Calu3 (cell line): ENCODE data around the gene ZBTB2. TPM values are rescaled to one million over a fixed set of nuclear protein-coding genes. Genes with fewer than 3 reads are reported as not detected.
"Not testable (repeated sequence)": the region's sequence is repeated elsewhere in the genome, so short reads cannot be mapped to it uniquely, and the experiment has no call there.

Experiments
- BruUV-seq: library from RNA; stranded (reverse); fragments of 400-500 nt; replicated peaks from 2 replicates; lab custom pipeline; 2021; lab: Mats Ljungman, UMichigan
- CTCF ChIA-PET: fragments of 300-600 bp; sonication (Branson Sonifier 250); formaldehyde crosslinking; loops from one replicate; lab custom pipeline; 2022; ENCODE audit warnings: antibody characterized with exemption; lab: Charles Lee
- DNase-seq: peaks from one replicate; pipeline ENCODE4 v3.0.0; 2022
- H3K27ac Mint-ChIP-seq: one replicate; pipeline ENCODE4 v1.8.0; 2022; ENCODE audit warnings: mixed read lengths; ENCODE audit not compliant: unreplicated experiment
- H3K27me3 Mint-ChIP-seq: one replicate; pipeline ENCODE4 v1.8.0; 2022; ENCODE audit warnings: mixed read lengths; ENCODE audit not compliant: unreplicated experiment
- H3K36me3 Mint-ChIP-seq: one replicate; pipeline ENCODE4 v1.8.0; 2022; ENCODE audit warnings: mild to moderate bottlenecking, moderate library complexity, mixed read lengths; ENCODE audit not compliant: insufficient read depth, unreplicated experiment
- H3K4me1 Mint-ChIP-seq: one replicate; pipeline ENCODE4 v1.8.0; 2022; ENCODE audit warnings: mild to moderate bottlenecking, low read depth, mixed read lengths; ENCODE audit not compliant: unreplicated experiment
- H3K4me3 Mint-ChIP-seq: one replicate; pipeline ENCODE4 v1.8.0; 2022; ENCODE audit warnings: mild to moderate bottlenecking, low read depth, moderate library complexity, mixed read lengths; ENCODE audit not compliant: unreplicated experiment
- H3K9me3 Mint-ChIP-seq: one replicate; pipeline ENCODE4 v1.8.0; 2022; ENCODE audit warnings: low read depth, mixed read lengths; ENCODE audit not compliant: unreplicated experiment
- intact Hi-C: fragments of 100-400 bp; cut with micrococcal nuclease; formaldehyde crosslinking; loops from one replicate; pipeline ENCODE4 v1.10.0; 2022; ENCODE audit not compliant: unreplicated experiment
- total RNA-seq: library from RNA; stranded (reverse); gene quantifications from 2 replicates; pipeline ENCODE4 v1.2.3, GENCODE V29; 2022
- TF ChIP-seq, protein P1 (sequence below): fragments of 200-600 bp; IDR thresholded peaks from one replicate; pipeline ENCODE4 v1.8.0; 2022; ENCODE audit warnings: antibody characterized with exemption; ENCODE audit not compliant: unreplicated experiment

The ZBTB2 gene
- total RNA-seq, 1 experiment from 2014 or later: 15.7 TPM

DNA sequence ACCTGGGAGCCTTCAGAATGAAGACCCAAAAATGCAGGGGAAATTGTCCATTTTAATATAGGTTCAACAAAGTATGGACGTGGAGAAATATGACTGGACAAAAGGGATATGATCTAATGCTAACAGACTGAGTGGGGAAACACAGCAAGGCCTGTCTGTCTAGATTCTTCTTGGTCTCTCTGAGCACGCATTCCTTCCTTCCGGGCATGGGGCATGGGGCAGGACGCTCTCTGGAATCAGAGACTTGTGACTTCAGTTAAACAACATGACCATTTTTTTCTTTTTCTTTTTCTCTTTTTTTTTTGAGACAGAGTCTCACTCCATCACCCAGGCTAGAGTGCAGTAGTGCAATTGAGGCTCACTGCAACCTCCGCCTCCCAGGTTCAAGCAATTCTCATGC, 31.9 kb downstream of the ZBTB2 start:
- intact Hi-C loops: no loop called here
- CTCF ChIA-PET: no interaction called here

DNA sequence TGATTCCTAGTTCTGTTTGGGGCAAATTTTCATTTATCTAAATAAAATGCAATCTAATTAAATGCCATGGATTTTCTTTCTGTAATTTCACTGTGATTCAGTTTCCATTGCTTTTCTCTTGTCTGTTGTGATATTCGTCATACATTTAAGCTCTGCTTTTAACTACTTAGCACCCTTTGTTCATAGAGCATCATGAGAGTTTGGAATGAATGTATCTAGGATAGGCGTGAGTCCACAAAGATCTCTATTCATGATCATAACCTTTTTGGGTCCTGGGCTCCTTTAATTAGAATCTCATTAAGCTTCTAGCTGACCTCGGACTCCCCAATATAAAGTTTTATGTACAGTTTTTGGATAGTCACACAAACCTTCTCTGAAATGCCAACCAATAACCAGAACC, 32.9 kb downstream of the ZBTB2 start:
- Mint-ChIP-seq H3K9me3 (no peaks in the 10 kb centered on the region), H3K36me3 (peaks cover 13% of the 10 kb centered on the region), H3K4me1 (no peaks in the 10 kb centered on the region), H3K4me3 (no peak overlapping the region), H3K27ac (no peak overlapping the region), H3K27me3 (no peaks in the 10 kb centered on the region)
- intact Hi-C loops: no loop called here
- no TSS peak for BruUV-seq
- TF ChIP-seq, protein P1, sequence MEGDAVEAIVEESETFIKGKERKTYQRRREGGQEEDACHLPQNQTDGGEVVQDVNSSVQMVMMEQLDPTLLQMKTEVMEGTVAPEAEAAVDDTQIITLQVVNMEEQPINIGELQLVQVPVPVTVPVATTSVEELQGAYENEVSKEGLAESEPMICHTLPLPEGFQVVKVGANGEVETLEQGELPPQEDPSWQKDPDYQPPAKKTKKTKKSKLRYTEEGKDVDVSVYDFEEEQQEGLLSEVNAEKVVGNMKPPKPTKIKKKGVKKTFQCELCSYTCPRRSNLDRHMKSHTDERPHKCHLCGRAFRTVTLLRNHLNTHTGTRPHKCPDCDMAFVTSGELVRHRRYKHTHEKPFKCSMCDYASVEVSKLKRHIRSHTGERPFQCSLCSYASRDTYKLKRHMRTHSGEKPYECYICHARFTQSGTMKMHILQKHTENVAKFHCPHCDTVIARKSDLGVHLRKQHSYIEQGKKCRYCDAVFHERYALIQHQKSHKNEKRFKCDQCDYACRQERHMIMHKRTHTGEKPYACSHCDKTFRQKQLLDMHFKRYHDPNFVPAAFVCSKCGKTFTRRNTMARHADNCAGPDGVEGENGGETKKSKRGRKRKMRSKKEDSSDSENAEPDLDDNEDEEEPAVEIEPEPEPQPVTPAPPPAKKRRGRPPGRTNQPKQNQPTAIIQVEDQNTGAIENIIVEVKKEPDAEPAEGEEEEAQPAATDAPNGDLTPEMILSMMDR: no peak
- DNase-seq: no peak
- CTCF ChIA-PET: interaction anchor here (0.7 kb wide), 1 partner anchor 381 kb away, joined by 3 read pairs; no protein-coding TSS in a partner anchor

More for the DNA sequence above, 31.9 kb downstream of the ZBTB2 start:
- DNase-seq: no peak
- no peaks in the 10 kb centered on the region for H3K9me3 Mint-ChIP-seq
- H3K4me3 Mint-ChIP-seq: no peak overlapping the region
- no peaks in the 10 kb centered on the region for H3K4me1 Mint-ChIP-seq
- peaks cover 10% of the 10 kb centered on the region for H3K36me3 Mint-ChIP-seq
- BruUV-seq: no TSS peak
- H3K27me3 Mint-ChIP-seq: no peaks in the 10 kb centered on the region
- no peak overlapping the region for H3K27ac Mint-ChIP-seq
- TF ChIP-seq, protein P1: no peak

DNA sequence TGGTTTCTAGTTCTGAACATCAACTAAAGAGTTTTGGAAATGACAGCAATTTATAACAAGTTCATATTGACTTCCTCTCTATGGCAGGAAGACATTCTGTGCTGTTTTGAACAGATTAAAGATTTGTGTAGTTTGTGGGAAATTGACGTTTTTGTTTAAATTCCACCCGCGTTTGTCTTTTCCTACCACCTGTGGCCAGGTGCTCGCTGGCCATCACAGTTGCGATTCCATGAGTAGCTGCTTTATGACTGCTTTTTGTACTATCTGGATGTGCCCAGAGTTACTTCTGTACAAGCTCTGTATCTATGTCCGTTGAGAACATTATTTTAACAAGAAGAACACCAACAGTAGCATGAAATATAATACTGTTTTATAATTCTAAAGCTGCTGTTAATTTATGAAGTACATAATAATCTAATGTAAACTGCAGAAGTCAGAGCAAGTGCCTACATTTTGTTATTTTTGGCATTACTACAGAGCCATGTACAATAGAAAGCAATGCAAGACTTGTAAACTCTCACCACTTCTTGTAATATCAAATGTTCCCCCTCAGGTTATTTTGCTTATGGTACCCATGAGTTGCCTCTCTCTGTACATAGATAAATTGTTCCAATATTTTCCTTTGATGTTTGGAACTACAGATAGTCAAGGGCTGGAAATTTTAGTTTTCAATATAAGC, 33.5 kb downstream of the ZBTB2 start:
- no TSS peak for BruUV-seq
- H3K4me1 Mint-ChIP-seq: no peaks in the 10 kb centered on the region
- H3K36me3 Mint-ChIP-seq: peaks cover 13% of the 10 kb centered on the region
- intact Hi-C loops: no loop called here
- CTCF ChIA-PET: interaction anchor here (0.6 to 0.7 kb wide), 2 partner anchors 39 to 381 kb away, joined by 3 to 4 read pairs; no protein-coding TSS in a partner anchor
- no peak for DNase-seq
- no peak overlapping the region for H3K27ac Mint-ChIP-seq
- no peaks in the 10 kb centered on the region for H3K9me3 Mint-ChIP-seq
- no peaks in the 10 kb centered on the region for H3K27me3 Mint-ChIP-seq
- H3K4me3 Mint-ChIP-seq: no peak overlapping the region
- TF ChIP-seq, protein P1: no peak

DNA sequence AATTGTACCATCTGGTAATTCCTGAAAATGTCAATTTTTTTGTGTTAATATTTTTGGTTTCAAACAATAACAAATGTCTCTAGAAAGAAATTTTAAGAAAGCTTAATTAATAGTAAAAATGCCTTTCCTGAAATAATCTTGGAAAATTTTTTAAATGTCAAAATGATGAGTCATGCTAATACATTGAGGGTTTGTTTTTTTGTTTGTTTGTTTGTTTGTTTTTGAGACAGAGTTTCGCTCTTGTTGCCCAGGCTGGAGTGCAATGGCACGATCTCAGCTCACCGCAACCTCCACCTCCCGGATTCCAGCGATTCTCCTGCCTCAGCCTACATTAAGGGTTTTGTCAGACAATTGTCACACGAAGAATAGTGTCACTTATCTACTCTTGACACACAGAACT, 34.4 kb downstream of the ZBTB2 start:
- intact Hi-C loops, CTCF ChIA-PET, H3K27me3 Mint-ChIP-seq, H3K4me1 Mint-ChIP-seq, DNase-seq, H3K4me3 Mint-ChIP-seq, BruUV-seq, H3K9me3 Mint-ChIP-seq, H3K27ac Mint-ChIP-seq: not testable (repeated sequence)
- peaks cover 13% of the 10 kb centered on the region for H3K36me3 Mint-ChIP-seq

DNA sequence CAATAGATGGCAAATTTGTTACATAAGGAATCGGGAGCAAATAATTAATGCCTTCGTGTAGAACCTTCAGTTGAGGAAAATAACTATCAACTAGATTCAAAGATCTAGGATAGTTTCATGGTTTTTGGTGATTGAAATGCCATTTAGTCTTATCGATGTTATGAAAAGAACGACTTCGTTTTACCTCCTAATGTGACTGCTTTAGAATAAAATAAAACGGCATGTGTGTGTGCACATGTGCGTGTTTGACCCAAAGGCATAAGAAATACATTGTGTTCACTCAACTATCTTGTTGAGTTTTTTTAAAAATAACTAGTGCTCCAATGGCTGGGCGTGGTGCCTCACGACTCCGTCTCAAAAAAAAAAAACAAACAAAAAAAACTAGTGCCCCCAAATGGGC, 37.6 kb downstream of the ZBTB2 start:
- no TSS peak for BruUV-seq
- no peaks in the 10 kb centered on the region for H3K9me3 Mint-ChIP-seq
- peaks cover 26% of the 10 kb centered on the region for H3K36me3 Mint-ChIP-seq
- H3K27ac Mint-ChIP-seq: no peak overlapping the region
- DNase-seq: no peak
- CTCF ChIA-PET: no interaction called here
- no peak overlapping the region for H3K4me3 Mint-ChIP-seq
- TF ChIP-seq, protein P1: no peak
- intact Hi-C loops: no loop called here
- H3K27me3 Mint-ChIP-seq: no peaks in the 10 kb centered on the region
- H3K4me1 Mint-ChIP-seq: no peaks in the 10 kb centered on the region
